Fibroblast of skin of right quadriceps (primary cell): ENCODE results near the gene KRTAP2-3.
"Not testable (repeated sequence)": the region's sequence is repeated elsewhere in the genome, so short reads cannot be mapped to it uniquely, and the experiment has no call there.

ENCODE experiments used
- DNase-seq: peaks from one replicate; pipeline ENCODE4 v3.0.0-alpha.2; 2013

Gene KRTAP2-3

GRCh38 chr17:41065829-41066624, 6.1 kb upstream of the KRTAP2-3 start, which contains the start of gene KRTAP2-4:
Gene KRTAP2-4, minus strand, starts transcription at chr17:41065879. Its CDS starts 34 bp downstream, at chr17:41065845.
- peak; percentile 91 for DNase-seq

GRCh38 chr17:41065016-41065689, 5.2 kb upstream of the KRTAP2-3 start:
- not testable (repeated sequence) for DNase-seq

- DNase-seq, result no peak
These were observed 4.4 kb upstream of the KRTAP2-3 start for GRCh38 chr17:41064301-41064700.

- no peak for DNase-seq
These were observed 3.5 kb upstream of the KRTAP2-3 start for GRCh38 chr17:41063449-41063848.

GRCh38 chr17:41061964-41062363, 2.0 kb upstream of the KRTAP2-3 start:
- peak; percentile 98 for DNase-seq

GRCh38 chr17:41059276-41060051, 450 bp downstream of the KRTAP2-3 start:
- peak; percentile 96 for DNase-seq

GRCh38 chr17:41058741-41059140, 1.2 kb downstream of the KRTAP2-3 start:
- DNase-seq, result no peak

- no peak for DNase-seq
These were observed 2.4 kb downstream of the KRTAP2-3 start for GRCh38 chr17:41057547-41057946.

- not testable (repeated sequence) for DNase-seq
These were observed 4.8 kb downstream of the KRTAP2-3 start, which contains the start of gene KRTAP2-2 for GRCh38 chr17:41055130-41055529. Gene KRTAP2-2, minus strand, starts transcription at chr17:41055230. Its CDS starts 19 bp downstream, at chr17:41055211.

GRCh38 chr17:41054556-41054955, 5.4 kb downstream of the KRTAP2-3 start:
- DNase-seq, result not testable (repeated sequence)

- DNase-seq, result no peak
These were observed 5.9 kb downstream of the KRTAP2-3 start for GRCh38 chr17:41054025-41054424.

- DNase-seq, result peak; percentile 77
These were observed 7.3 kb downstream of the KRTAP2-3 start for GRCh38 chr17:41052566-41052965.

GRCh38 chr17:41049110-41049509, 10.8 kb downstream of the KRTAP2-3 start:
- DNase-seq, result peak; percentile 45

GRCh38 chr17:41048441-41048840, 11.5 kb downstream of the KRTAP2-3 start:
- DNase-seq, result peak; percentile 73

GRCh38 chr17:41046735-41047465, 13.0 kb downstream of the KRTAP2-3 start, which contains the start of gene KRTAP2-1:
Gene KRTAP2-1, minus strand, starts transcription at chr17:41047316. Its CDS starts 49 bp downstream, at chr17:41047267.
- DNase-seq, result not testable (repeated sequence)

GRCh38 chr17:41042953-41043352, 17.0 kb downstream of the KRTAP2-3 start:
- no peak for DNase-seq

GRCh38 chr17:41040783-41041571, 18.9 kb downstream of the KRTAP2-3 start, which contains the start of gene KRTAP1-1:
Gene KRTAP1-1, minus strand, starts transcription at chr17:41041450. Its CDS starts 53 bp downstream, at chr17:41041397.
- not testable (repeated sequence) for DNase-seq

GRCh38 chr17:41037853-41038350, 22.0 kb downstream of the KRTAP2-3 start:
- DNase-seq, result no peak

GRCh38 chr17:41034346-41034935, 25.5 kb downstream of the KRTAP2-3 start, which contains the start of gene KRTAP1-3:
Gene KRTAP1-3, minus strand, starts transcription at chr17:41034874. Its CDS starts 53 bp downstream, at chr17:41034821.
- not testable (repeated sequence) for DNase-seq

GRCh38 chr17:41029633-41030245, 30.2 kb downstream of the KRTAP2-3 start, which contains the start of gene KRTAP1-4:
Gene KRTAP1-4, minus strand, starts transcription at chr17:41030195. Its CDS starts 117 bp downstream, at chr17:41030078.
- no peak for DNase-seq
